Eye (tissue), 1 donor: ENCODE data around the gene PSMC3.
A peak's percentile ranks its signal among the peaks of the same experiment; 100 is the strongest.

Experiments
- DNase-seq: peaks from one replicate; pipeline ENCODE4 v3.0.0-alpha.2; 2015

PSMC3 gene

DNA sequence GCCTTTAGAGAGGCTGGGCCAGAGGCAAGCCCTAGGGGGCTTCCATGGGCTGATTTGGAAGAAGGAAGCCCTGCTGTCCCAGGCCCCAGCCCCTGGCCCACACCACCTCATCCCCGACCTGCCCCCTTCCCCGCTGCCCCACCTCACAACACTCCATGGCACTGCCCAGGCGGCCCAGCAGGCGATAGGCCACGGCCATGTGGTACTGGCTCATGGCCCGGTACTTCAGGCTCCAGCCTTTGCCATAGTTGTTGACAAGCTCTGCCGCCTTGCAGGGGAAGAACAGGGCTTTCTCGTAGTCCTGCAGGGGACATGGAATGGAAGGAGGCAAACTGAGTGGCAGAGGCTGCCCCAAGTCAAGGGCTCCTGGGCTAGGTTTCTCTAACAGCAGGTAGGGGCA, 16.3 kb upstream of the PSMC3 start:
- DNase-seq = no peak

DNA sequence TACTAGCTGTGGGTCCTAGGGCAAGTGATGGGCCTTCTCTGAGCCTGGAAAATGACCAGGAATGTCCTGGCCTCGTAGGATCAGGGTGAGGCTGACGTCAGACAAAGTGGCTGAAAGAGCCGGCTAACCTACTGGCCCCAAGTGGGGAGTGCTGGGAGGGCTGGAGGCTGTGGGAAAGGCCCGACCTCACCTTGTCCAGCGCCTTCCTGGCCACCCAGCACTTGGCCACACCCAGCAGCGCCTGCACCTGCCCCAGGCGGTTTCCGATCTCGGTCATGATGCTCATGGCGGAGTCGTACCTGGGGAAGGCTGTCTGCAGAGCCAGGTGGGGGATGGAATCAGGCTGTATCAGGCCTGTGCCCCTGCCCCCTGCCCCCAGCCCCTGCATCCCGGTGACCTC, 15.2 kb upstream of the PSMC3 start:
- no peak for DNase-seq

DNA sequence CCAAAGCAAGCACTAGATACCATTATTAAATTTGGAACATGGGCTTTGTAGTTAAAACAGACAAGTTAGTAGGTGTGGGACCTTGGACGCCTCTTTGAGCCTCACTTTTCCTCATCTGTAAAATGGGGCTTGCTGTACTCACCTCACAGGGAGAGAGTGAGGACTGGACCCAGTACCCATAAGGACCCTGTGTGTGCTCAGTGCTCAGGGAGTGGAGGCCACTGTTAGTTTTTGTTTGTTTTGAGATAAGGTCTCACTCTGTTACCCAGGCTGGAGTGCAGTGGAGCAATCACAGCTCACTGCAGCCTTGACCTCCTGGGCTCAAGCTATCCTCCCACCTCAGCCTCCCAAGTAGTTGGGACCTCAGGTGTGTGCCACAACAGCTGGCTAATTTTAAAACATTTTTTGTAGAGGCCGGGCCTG, 13.8 kb upstream of the PSMC3 start:
- DNase-seq = no peak

DNA sequence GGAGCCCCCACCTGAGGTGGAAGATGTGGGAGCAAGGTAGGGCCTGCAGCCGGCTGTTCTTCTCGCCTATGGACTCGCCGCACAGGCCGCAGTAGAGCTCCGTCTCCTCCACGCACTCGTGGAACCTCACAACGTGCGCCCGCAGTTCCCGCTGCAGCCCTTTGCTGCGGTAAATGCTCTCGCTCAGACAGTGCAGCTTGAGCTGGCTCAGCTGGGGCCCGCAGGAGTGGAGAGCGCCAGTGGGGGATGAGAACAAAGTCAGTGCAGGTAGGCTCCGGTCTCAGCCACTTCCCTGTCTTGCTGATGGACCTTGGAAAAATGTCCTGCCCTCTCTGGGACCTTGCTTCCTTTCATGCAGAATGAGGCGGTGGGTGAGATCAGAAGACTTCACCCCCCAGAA, 12.5 kb upstream of the PSMC3 start:
- no peak for DNase-seq

DNA sequence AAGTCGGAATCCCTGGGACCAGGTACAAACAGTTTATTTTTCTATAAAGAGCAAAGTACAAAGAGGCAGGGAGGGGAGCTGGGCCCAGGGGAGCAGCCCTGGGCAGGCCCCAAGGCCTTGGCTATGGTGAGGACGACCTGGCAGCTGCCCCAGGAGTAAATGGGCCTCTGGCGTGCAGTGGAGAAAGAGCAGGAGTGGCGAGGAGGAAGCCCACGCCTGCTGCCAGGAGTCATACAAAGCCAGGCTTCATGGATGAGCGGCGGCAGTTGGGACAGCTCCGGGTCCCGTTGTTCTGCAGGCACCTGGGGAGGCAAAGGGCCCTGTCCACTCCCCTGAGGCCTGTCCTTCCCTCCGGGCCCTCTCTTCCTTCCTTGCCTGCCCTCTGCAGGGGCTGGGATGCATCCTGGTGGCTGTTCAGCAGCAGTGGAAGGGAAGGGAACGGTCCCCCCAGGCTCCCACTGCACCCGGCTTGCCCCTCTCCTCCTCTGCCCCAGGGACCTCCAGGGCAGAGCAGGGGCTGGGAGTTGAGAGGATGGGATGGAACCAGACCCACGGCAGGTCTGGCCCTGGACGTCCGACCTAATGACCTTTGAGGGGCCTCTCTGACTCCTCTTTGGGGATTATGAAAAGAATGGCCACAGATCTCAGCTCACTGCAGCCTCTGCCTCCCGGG, 11.6 kb upstream of the PSMC3 start:
- DNase-seq = no peak

DNA sequence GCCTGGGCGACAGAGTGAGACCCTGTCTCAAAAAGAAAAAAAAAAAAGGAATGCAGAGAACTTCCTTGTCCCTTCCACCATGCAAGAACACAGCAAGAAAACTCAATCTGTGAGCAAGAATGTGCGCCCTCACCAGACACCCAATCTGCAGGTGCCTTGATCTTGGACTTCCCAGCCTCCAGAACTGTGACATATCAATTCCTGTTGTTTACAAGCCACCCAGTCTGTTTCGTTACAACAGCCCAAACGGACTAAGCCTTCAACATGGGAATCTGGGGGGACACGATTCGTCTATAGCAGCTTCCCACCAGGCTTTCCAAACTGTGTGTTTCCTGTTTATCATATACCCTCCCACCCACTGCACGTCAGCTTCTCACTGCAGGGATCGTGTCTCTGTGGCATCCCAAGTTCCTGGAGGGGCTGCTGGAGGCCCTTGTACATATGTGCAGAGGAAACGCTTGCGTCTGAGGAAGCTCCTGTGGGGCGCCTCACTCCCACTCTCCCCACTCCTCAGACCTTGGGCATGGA, 11.0 kb upstream of the PSMC3 start:
- no peak for DNase-seq

DNA sequence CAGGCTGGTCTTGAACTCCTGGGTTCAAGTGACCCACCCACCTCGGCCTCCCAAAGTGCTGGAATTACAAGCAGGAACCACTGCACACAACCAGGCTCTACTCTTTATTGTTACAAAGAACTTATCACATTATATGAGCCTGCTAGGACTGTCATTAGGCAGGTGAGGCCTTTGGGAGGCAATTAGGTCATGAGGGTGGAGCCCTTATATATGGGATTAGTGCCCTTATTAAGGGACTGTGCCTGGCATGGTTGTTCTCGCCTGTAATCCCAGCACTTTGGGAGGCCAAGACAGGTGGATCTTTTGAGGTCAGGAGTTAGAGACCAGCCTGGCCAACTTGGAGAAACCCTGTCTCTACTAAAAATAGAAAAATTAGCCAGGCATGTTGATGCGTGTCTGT, 10.5 kb upstream of the PSMC3 start:
- no peak for DNase-seq

DNA sequence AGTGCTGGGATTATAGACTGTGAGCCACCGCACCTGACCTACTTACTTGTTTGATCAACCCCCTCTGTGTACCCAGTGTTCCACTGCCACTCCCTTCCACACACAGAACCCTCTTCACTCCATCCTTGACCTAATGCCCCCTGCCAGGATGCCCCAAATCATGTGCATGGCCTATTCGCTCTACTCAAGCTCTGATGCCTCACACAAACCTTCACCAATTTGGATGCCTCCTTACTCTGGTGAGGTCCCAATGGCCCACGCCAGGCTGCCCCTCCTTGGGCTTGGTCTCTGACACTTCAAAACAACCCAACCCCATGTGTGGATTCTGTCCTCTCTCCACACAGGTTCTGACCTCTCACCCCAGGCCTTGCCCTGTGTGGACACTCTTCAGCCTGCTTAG, 9.4 kb upstream of the PSMC3 start:
- no peak for DNase-seq

DNA sequence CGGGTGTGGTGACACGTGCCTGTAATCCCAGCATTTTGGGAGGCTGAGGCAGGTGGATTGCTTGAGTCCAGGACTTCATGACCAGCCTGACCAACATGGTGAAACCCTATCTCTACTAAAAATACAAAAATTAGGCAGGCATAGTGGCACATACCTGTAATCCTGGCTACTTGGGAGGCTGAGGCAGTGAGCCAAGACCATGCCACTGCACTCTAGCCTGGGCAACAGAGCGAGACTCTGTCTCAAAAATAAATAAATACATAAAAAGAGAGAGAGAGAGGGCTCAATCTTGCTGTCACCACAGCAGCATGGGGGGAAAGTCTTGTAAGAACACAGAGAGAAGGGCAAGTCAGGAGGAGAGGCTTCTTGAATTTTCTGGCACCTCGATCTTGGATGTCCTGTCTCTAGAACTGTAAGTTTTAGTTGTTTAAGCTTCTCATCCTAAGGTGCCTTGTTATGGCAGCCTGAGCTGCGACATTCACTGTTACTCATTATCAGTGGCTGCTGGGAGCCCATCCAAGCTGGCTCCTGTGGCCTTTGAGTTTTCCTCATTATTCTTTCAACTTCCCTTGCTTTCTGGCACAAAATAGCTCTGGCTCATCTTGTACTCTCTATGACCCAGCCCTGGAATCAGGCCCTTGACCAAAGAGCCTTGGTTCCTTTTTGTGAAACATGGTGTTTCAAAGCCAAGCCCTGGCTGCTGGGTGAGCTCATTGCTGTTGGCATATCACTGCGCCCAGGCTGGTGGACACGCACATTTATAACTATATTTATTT, 8.0 kb upstream of the PSMC3 start:
- DNase-seq = no peak

DNA sequence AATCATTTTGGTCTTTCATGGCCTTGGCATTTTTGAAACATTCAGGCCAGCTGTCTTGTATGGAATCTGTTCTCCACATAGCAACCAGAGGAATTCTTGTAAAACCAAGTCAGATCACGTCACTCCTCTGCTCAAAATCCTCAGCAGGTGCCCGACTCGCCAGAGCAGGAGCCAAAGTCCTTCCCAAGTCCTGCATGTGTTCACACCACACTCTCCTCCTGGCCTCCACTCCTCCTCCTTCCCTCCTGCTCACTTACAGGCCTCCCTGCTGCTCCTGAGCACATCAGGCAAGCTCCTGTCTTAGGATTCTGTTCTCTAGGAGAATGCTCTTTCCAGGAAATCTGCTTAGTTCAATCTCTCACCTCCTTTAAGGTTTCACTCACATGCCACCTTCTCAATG, 6.9 kb upstream of the PSMC3 start:
- DNase-seq = no peak

DNA sequence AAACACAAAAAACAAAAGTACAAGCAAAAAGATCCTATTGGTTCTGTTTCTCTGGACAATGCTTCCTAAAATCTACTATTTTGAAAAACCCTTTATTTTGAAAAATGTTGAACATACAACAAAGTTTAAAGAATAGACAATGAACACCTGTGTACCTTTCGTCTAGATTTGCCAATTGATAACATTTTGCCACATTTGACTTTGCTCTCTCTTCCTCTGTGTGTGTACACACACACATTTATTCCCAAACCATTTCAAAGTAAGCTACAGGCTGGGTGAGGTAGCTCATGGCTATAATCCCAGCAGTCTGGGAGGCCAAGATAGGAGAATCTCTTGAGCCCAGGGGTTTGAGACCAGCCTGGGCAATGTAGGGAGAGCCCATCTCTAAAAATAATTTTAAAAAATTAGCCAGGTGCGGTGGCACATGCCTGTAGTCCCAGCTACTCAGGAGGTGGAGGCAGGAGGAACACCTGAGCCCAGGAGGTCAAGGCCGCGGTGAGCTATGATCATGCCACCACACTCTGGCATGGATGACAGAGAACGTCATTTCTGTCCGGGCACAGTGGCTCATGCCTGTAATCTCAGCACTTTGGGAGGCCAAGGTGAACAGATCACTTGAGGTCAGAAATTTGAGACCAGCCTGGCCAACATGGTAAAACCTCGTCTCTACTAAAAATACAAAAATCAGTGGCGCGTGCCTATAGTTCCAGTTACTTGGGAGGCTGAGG, 5.3 kb upstream of the PSMC3 start:
- DNase-seq = no peak

DNA sequence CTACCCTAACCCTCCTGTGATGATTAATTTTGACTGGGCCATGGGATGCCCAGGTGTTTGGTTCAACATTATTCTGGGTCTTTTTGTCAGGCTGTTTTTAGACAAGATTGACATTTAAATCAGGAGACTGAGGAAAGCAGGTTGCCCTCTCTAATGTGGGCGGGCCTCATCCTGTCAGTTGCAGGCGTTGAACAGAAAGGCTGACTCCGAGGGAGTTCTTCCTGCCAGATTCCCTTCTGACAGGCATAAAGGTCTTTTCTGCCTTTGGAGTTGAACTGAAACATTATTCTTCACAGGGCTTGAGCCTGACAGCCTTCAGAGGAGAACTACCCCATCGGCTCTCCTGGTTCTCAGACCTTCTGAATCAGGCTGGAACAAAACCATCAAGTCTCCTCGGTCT, 4.3 kb upstream of the PSMC3 start:
- DNase-seq = no peak

DNA sequence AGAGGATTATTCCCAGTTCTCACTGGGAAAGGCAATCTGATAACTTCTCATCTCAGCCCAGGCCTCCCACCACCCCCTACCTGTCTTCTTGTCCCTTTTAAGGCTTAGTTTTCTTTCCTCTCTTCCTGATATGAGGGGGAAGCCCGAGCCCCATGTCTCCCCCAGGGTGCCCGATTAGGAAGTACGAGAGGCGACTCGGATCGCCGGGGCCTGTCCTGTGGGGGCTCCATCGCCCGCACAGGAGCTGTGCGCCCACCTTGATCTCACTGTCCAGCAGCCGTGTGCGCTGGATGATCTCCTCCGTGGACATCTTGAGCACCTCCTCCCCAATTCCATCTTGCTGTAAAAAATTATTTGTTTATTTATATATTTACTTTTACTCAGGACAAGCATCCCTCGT, 628 bp downstream of the PSMC3 start:
- DNase-seq = no peak

DNA sequence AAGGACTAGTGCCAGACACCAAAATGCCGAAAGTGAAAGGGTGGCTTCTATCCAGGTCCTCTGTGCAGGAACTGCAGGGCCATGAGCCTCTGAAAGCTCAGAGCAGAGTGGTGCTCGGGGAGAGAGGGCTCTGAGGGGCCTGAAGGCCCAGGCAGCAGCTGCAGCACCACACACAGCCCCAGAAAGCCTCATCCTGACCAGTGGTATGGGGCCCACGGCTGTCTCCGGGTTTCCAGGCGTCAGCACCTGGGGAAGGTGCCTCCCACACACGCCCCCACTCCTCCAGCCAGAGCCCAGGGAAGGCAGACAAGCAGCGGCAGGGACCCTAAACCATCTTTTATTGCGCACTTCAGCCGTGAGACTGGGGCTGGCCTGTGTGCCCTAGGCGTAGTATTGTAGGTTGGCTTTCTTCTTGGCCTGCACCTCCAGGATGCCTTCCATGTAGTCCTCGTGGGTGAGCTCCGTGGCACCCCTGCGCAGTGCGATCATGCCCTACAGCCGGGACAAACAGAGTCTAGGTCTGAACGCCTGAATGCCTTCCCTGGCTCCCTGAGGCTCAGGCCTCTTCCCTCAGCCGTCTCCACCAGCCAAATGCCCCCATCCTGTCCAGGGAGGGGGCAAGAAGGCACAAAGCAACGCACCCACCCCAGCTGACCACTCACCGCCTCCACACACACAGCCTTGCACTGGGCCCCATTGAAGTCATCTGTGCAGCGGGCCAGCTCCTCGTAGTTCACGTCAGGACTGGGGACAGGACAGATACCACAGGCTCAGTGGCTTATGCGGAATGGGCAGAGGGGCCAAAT, 7.6 kb downstream of the PSMC3 start:
- DNase-seq = no peak

DNA sequence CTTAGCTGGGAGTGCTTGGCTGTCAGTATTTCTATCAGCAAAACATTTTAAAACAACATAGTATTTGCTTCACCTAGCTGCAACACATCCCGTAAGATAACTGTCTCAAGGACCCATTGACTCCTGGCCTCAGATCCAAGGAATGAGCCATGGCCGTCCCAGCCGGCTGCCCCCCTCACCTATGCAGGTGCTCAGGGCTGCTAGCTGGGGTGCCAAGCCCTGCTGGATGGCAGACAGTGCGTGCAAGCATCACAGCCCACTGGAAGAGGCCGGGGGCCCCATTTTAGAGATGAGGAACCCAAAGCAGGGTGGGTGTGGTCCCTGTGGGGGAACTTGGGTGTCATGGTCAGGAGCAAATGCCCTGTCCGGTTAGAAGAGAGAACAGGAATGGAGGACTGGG, 8.5 kb downstream of the PSMC3 start:
- no peak for DNase-seq

DNA sequence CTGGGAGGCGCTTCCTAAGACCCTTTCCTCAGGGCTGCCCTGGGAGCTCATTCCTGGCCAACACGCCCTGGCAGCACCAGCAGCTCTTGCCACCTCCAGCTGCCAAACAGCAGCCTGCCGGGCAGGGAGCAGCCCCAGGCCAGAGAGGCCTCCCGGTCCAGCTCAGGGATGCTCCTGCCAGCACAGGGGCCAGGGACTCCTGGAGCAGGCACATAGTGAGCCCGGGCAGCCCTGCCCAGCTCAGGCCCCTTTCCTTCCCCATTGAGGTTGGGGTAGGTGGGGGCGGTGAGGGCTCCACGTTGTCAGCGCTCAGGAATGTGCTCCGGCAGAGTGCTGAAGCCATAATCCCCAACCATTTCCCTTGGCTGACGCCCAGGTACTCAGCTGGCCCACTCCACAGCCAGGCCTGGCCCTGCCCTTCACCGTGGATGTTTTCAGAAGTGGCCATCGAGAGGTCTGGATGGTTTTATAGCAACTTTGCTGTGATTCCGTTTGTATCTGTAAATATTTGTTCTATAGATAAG, 10.2 kb downstream of the PSMC3 start:
- DNase-seq = peak; percentile 82

DNA sequence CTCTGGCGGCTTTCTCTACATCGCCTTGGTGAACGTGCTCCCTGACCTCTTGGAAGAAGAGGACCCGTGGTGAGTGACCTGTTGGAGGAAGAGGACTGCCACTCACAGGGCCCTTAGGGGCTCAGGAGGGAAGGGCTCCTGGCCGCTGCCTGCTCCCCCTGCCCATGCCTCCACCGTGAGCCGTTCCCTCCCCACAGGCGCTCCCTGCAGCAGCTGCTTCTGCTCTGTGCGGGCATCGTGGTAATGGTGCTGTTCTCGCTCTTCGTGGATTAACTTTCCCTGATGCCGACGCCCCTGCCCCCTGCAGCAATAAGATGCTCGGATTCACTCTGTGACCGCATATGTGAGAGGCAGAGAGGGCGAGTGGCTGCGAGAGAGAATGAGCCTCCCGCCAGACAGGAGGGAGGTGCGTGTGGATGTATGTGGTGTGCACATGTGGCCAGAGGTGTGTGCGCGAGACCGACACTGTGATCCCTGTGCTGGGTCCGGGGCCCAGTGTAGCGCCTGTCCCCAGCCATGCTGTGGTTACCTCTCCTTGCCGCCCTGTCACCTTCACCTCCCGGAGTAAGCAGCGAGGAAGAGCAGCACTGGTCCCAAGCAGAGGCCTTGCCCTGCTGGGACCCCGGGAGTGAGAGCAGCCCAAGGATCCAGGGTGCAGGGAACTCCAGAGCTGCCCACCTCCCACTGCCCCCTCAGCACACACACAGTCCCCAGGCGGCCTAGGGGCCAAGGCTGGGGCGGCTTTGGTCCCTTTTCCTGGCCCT, 11.0 kb downstream of the PSMC3 start:
- no peak for DNase-seq

DNA sequence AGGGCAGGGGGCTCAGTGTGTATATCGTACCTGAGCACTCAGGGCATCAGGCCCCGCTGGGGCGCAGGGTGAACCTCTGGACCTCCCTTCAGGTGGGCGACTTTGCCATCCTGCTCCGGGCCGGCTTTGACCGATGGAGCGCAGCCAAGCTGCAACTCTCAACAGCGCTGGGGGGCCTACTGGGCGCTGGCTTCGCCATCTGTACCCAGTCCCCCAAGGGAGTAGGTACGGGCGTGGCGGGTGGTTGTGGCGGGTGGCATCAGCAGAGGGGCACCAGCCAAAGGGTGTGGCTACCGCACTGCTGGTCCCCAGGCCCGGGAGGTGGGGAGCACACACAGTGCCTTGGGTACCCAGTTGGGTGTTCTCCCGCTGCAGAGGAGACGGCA, 11.6 kb downstream of the PSMC3 start:
- no peak for DNase-seq

DNA sequence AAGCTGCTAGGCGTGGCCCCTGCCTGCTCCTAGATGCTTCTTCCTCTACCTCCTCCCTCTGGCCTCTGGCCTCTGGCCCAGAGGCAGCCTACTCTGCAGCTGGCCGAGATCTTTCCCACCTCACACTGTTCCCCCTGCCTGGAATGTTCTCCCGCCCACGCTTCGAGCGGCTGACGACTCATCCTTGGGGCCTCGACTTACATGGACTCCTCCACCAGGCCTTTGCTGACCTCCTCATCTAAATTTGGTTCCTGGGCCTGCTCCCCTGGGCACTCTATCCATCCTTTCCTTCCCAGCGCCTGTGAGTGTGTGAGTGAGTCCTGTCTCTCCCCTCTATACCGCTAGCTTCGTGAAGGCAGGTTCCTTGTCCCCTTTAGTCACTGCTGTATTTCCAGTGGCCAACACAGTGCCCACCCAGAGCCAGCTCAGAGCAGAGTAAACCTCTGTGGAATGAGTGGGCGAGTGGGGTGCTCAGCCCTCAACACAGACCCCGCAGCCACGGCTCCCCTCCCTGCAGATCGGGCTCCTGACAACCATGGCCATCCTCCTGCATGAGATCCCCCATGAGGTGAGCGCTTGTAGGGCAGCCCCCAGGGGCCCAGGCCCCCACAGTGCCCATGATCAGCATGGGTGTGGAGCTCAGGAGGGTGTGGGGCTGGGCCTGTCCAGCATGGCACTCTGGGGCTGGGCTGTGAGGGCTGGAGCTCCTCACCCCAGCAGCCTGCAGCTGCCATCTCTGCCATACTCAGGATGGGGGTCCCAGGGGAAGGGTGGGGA, 12.1 kb downstream of the PSMC3 start:
- DNase-seq = no peak

DNA sequence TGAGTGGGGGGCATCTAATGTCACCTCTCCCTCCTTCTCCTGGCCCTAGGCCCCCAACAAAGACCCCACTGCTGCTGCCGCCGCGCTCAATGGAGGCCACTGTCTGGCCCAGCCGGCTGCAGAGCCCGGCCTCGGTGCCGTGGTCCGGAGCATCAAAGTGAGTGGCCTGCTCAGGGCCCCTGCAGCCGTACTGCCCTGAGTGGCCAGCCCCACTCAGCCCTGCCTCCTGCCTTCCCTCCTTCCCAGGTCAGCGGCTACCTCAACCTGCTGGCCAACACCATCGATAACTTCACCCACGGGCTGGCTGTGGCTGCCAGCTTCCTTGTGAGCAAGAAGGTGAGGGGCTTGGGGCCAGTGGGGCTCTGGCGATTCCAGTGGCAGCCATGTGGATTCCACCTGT, 12.9 kb downstream of the PSMC3 start:
- DNase-seq = no peak
